Stimulated activated naive CD8-positive, alpha-beta T cell treated with anti-CD3 and anti-CD28 coated beads, Interleukin-15, Interleukin-2, amounts not matched to agents 100 ng/mL and 50 ng/mL, for 24 hours (primary cell): ENCODE results near the gene COL13A1.

ENCODE experiments used
- H3K27ac Mint-ChIP-seq: one replicate; pipeline ENCODE4 v1.8.0; 2021; ENCODE audit warnings: mild to moderate bottlenecking, mixed read lengths
- H3K27me3 Mint-ChIP-seq: one replicate; pipeline ENCODE4 v1.8.0; 2021; ENCODE audit warnings: mixed read lengths
- H3K36me3 Mint-ChIP-seq: one replicate; pipeline ENCODE4 v1.8.0; 2021; ENCODE audit warnings: low read depth, mixed read lengths
- H3K4me1 Mint-ChIP-seq: one replicate; pipeline ENCODE4 v1.8.0; 2021; ENCODE audit warnings: low read depth, mixed read lengths
- H3K4me3 Mint-ChIP-seq: one replicate; pipeline ENCODE4 v1.8.0; 2021; ENCODE audit warnings: mild to moderate bottlenecking, mixed read lengths
- H3K9me3 Mint-ChIP-seq: one replicate; pipeline ENCODE4 v1.8.0; 2021; ENCODE audit warnings: mixed read lengths

COL13A1 gene

DNA sequence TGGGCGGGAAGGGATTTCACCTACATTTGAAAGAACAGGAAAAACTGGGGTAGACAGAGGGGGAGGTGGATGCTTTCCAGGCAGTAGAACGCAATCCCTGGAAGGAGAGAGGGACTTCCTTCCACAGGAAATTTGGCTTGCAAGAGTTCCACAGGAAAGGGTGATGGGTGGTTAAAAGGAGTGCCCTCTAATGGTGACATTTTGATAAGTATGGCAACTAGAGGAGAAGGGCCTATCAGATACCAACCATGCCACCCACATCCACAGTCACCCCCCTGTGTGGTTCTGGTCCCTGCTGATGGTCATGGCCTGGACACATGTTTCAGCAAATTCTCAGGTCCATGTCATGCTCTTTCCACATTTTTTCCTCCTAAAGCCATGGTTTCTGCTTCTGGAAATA lies 27.1 kb upstream of the COL13A1 start:
- Mint-ChIP-seq H3K4me3 (no peak overlapping the region), H3K4me1 (no peaks in the 10 kb centered on the region), H3K9me3 (peaks cover 6% of the 10 kb centered on the region), H3K27ac (no peak overlapping the region), H3K36me3 (no peaks in the 10 kb centered on the region), H3K27me3 (no peaks in the 10 kb centered on the region)

DNA sequence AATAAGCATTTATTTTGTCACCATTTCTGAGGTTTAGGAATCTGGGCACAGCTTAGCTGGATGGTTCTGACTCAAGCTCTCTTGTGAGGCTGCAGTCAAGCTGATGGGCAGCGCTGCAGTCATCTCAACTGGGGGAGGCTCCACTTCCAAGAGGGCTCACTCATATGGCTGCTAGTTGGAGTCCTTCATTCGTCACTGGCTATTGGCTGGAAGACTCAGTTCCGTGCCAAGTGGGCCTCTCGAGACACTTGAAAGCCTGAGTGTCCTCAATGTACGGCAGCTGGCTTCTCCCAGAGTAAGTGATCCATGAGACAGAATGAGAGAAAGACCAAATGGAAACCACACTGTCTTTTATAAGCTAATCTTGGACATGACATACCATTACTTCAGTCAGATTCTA lies 21.6 kb upstream of the COL13A1 start:
- Mint-ChIP-seq H3K36me3 (no peaks in the 10 kb centered on the region), H3K9me3 (no peaks in the 10 kb centered on the region), H3K4me3 (no peak overlapping the region), H3K27ac (no peak overlapping the region), H3K27me3 (peaks cover 5% of the 10 kb centered on the region), H3K4me1 (no peaks in the 10 kb centered on the region)

DNA sequence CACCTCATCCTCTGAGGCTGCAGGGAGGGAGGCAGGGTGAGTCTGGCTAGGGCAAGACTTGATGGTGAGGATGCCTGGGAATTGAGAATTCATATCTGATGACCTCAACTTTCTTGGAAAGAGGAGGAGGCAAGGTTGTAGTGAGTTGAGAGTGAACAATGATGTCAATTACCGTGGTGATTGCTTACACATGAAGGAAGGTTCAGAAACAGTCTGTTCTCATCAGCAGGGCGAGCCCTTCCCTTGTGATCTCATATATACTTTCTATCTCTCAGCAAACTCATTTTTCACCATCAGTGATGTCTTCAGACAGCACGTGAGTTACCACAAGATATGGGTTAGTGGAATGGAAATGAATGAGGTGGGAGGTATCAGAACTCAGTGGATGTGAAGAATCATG lies 20.1 kb upstream of the COL13A1 start:
- Mint-ChIP-seq H3K9me3 (no peaks in the 10 kb centered on the region), H3K27ac (no peak overlapping the region), H3K36me3 (no peaks in the 10 kb centered on the region), H3K4me1 (no peaks in the 10 kb centered on the region), H3K27me3 (peaks cover 14% of the 10 kb centered on the region), H3K4me3 (no peak overlapping the region)

DNA sequence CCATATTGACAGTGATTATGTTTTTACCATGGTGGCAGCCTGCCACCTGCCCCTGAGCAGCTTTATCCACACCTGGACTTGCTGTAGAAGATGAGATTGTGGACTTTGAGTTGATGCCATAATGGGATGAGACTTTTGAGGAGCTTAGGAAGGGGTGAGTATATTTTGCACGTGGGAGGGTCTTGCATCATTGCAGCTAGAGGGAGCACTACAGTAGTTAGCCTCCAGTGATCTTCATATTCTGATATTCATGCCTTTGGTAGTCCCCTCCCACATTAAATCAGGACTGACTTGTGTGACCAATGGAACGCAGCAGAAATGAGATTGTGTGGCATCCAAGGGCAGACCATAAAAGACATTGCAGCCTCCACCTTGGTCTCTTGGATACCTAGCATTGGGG lies 18.2 kb upstream of the COL13A1 start:
- Mint-ChIP-seq H3K27me3 (peaks cover 14% of the 10 kb centered on the region), H3K27ac (no peak overlapping the region), H3K9me3 (no peaks in the 10 kb centered on the region), H3K4me3 (no peak overlapping the region), H3K4me1 (no peaks in the 10 kb centered on the region), H3K36me3 (no peaks in the 10 kb centered on the region)

DNA sequence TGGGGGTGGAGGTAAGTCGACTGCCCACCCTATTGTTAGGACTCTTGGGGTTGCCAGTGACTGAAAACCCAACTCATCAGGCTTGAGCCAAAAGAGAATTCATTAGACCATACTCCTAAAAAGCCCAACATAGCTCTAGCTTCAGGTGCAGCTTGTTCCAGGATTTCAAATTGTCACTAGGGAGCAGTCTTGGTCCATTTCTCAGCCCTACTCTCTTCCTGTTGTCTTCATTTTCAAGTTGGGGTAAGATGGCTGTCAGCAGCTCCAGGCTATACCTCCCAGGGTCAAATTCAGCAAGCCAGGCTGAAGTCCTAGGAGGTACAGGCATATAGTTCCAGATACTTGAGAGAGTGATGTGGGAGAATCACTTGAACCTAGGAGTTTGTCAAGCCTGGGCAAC lies 14.9 kb upstream of the COL13A1 start:
- Mint-ChIP-seq H3K27me3 (peaks cover 14% of the 10 kb centered on the region), H3K9me3 (no peaks in the 10 kb centered on the region), H3K4me1 (no peaks in the 10 kb centered on the region), H3K36me3 (no peaks in the 10 kb centered on the region), H3K4me3 (no peak overlapping the region), H3K27ac (no peak overlapping the region)

DNA sequence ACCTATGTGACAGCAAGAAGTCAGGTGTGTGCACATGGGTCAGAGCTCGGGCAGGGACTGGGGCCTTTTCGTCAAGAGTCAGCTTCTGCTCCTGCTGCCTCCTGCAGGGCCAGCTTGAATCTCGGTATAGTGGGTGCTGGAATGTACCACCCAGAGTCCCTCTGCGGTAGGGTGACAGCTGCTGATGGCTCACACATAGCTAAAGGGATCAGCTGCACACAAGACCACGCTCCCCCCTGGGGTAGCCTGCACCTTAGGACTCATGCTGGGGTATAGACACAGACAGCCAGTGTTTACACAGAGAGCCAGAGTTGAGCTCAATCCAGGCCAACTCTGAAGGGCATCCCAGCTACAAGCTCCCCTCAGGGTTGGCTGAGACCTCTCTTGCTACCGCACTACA lies 14.0 kb upstream of the COL13A1 start:
- H3K27me3 Mint-ChIP-seq = peaks cover 14% of the 10 kb centered on the region

DNA sequence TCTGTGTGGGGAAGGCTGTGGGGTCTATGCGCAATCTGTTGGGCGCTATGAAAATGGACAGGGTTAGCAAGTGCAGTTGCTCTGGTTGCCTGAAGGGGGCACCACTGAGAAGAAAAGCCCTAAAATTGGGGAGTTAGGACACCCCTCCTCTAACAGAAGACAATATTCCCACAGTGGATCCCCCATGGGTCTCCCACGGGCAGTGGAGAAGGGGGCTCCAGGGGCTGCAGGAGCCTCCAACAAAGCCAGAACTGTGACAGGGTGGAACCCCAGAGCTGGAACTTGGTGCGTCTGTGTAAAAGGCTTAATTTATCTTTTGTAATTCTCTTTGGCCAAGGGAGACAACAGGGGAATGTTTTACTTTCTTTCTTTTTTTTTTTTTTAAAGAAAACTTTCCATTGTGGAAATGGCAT lies 12.5 kb upstream of the COL13A1 start:
- Mint-ChIP-seq H3K9me3 (no peaks in the 10 kb centered on the region), H3K27me3 (peaks cover 14% of the 10 kb centered on the region), H3K36me3 (no peaks in the 10 kb centered on the region), H3K27ac (no peak overlapping the region), H3K4me3 (no peak overlapping the region), H3K4me1 (no peaks in the 10 kb centered on the region)

More for the DNA sequence above, 14.0 kb upstream of the COL13A1 start:
- Mint-ChIP-seq H3K27ac (no peak overlapping the region), H3K4me1 (no peaks in the 10 kb centered on the region), H3K9me3 (no peaks in the 10 kb centered on the region), H3K36me3 (no peaks in the 10 kb centered on the region), H3K4me3 (no peak overlapping the region)

DNA sequence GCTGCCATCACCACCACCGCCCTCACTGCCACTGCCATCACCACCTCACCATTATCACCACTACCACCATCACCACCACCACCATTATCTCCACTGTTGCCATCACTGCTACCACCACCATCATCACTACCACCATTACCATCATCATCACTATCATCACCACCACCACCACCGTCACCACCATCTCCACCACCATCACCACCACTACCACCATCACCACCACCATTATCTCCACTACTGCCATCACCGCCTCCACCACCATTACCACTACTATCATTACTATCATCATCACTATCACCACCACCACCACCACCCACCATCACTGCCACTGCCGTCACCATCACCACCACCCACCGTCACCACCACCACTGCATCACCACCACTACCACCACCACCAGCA lies 9.9 kb upstream of the COL13A1 start:
- H3K27ac Mint-ChIP-seq = no peak overlapping the region
- no peak overlapping the region for H3K4me3 Mint-ChIP-seq
- no peaks in the 10 kb centered on the region for H3K4me1 Mint-ChIP-seq
- H3K9me3 Mint-ChIP-seq = peaks cover 8% of the 10 kb centered on the region
- H3K36me3 Mint-ChIP-seq = no peaks in the 10 kb centered on the region
- peaks cover 10% of the 10 kb centered on the region for H3K27me3 Mint-ChIP-seq

DNA sequence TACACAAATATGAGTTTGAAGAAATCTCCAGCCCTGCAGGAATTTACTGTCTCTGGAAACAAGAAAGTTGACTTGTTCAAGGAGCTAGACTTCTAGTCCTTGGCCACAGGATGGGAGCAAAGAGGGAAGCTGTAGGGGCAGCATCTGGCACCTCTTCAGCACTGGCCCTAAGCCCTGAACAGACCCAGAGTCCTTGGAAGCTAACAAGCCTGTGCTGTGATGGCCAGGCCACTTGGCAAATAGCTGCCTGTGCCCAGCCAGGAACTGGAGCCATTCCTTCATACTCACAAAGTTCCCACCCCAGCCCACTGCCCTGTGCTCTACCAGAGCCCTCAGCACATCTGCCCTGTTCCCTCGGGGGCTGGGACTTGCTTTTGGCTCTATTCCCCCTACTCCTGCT lies 9.4 kb upstream of the COL13A1 start:
- peaks cover 8% of the 10 kb centered on the region for H3K9me3 Mint-ChIP-seq
- peaks cover 12% of the 10 kb centered on the region for H3K27me3 Mint-ChIP-seq
- no peak overlapping the region for H3K4me3 Mint-ChIP-seq
- no peaks in the 10 kb centered on the region for H3K4me1 Mint-ChIP-seq
- H3K27ac Mint-ChIP-seq = no peak overlapping the region
- H3K36me3 Mint-ChIP-seq = no peaks in the 10 kb centered on the region

DNA sequence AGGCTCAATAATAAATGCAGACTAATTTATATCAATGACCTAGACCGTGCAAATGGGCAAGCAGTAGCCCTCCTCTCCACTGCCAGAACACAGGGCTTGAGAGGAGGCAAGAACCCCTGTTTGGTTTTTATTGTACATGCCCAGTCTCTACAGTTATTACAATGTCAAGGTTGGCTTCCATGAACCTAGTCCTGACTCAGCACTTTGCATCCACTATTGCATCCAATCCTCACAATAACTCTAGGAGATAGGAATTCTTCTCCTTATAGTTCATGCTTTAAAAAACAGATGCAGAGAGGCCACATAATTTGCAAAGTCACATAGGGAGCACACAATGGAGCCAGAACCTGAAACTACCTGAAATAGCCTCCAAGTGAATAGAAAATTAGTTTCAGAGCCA lies 7.0 kb upstream of the COL13A1 start:
- Mint-ChIP-seq H3K27ac (no peak overlapping the region), H3K9me3 (peaks cover 8% of the 10 kb centered on the region), H3K4me3 (no peak overlapping the region), H3K36me3 (no peaks in the 10 kb centered on the region), H3K4me1 (no peaks in the 10 kb centered on the region), H3K27me3 (peaks cover 24% of the 10 kb centered on the region)

DNA sequence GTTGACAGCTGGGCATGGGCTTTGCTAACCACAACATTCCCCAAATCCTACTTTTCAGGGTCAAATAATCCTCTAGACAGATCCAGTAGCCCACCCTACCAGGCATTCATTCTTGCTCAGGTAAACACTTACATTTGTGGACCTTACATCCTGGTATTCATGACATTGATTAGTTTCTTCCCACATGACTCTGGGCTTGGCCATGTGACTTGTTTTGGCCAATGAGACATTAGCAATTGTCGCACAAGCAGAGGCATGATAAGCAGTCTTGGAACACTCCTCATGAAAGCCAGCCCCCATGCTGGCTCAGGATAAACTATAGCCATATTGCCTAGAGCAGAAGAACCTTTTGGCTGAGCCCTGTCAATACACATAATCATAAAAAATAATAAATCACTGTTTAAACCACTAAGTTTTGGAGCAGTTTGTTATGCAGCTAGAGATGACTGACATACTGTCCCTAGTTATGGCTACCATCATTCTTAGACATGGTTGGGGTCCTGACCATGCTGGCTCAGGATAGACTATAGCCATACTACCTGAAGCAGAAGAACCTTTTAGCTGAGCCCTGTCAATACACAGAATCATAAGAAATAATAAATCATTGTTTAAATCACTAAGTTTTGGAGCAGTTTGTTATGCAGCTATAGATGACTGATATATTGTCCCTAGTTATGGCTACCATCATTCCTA lies 6.3 kb upstream of the COL13A1 start:
- H3K27me3 Mint-ChIP-seq = peaks cover 28% of the 10 kb centered on the region
- no peak overlapping the region for H3K4me3 Mint-ChIP-seq
- H3K9me3 Mint-ChIP-seq = peaks cover 8% of the 10 kb centered on the region
- H3K4me1 Mint-ChIP-seq = no peaks in the 10 kb centered on the region
- H3K27ac Mint-ChIP-seq = no peak overlapping the region
- H3K36me3 Mint-ChIP-seq = no peaks in the 10 kb centered on the region

DNA sequence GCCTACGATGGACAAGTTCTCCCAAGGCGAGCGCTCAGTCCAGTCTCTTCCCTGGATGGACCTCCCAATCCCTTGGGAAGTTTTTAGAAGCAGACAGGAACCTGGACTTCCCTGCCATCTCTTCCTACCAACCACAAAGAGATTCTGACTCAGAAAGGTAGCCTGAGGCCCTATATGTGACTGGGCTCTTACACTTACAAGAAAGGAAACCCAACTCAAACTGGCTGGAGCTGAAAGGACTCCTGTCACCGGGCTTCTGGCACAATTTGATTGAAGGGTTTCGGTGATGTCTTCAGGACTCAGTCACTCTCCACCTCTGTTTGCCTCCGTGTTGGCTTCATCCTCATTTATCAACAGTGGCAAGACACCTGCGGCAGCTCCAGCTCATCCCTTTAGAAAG lies 3.7 kb upstream of the COL13A1 start:
- Mint-ChIP-seq H3K27me3 (peaks cover 44% of the 10 kb centered on the region), H3K4me3 (no peak overlapping the region), H3K9me3 (peaks cover 8% of the 10 kb centered on the region), H3K4me1 (peaks cover 5% of the 10 kb centered on the region), H3K36me3 (no peaks in the 10 kb centered on the region), H3K27ac (no peak overlapping the region)

DNA sequence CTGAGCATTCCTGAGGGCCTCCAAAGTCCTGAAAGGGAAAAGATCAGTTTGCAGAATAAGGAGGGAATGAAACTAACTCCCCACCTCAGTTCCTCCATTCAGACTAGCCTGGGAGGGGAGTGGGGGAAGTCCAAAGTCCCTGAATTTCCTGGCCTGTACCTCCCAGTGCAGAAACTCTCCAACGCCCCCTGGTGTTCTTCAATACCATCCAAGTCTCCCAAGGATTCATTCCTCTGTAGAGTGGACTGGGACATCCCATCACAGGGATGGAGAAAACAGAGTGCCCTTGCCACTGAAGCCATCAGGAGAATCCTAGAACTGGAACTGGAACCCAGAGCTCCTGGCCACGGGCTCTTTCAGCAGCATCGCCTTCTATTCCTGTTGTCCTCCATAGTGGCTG lies 1.6 kb upstream of the COL13A1 start:
- Mint-ChIP-seq H3K9me3 (peaks cover 8% of the 10 kb centered on the region), H3K4me3 (no peak overlapping the region), H3K27me3 (peaks cover 58% of the 10 kb centered on the region), H3K27ac (no peak overlapping the region), H3K36me3 (no peaks in the 10 kb centered on the region), H3K4me1 (peaks cover 5% of the 10 kb centered on the region)

DNA sequence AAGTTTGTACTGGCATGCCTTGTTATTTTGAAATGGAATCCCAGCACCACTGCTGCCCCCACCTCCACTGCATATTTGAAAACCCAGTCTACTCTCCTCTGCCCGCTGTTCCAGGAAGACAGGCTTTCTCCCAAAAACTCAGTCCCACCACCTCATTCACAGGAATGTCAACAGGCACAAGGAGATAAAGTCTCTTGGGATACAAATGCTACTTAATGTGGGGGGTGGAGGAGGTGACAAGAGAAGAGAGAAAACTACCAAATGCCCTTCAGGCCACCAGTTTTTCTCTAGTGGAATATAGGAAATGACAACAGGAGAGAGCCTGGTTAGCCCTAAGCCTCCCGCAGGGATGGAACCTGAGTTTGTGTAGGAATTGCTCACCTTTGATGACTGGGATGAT lies 1.0 kb upstream of the COL13A1 start:
- Mint-ChIP-seq H3K27me3 (peaks cover 58% of the 10 kb centered on the region), H3K4me1 (peaks cover 5% of the 10 kb centered on the region), H3K27ac (no peak overlapping the region), H3K36me3 (no peaks in the 10 kb centered on the region), H3K4me3 (no peak overlapping the region), H3K9me3 (peaks cover 8% of the 10 kb centered on the region)

DNA sequence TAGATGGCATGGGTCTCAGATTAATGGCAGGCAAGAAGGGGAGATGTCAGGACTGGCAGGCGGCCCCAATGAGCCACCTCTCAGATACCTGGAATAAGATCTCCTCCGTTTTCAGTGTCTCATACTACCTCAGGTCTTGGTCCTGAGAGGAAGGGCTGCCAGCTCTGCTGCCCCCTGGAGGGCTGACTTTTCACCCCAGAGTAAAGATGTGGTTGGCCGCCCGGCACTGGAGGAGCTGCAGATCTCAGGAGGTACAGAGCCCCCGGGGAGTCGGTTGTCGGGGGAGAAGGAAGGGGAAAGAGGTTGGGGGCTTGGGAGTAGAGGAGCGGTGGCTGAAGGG lies 642 bp upstream of the COL13A1 start:
- Mint-ChIP-seq H3K36me3 (no peaks in the 10 kb centered on the region), H3K4me1 (peaks cover 5% of the 10 kb centered on the region), H3K27ac (no peak overlapping the region), H3K4me3 (peak overlapping the region; percentile 38), H3K27me3 (peaks cover 56% of the 10 kb centered on the region), H3K9me3 (peaks cover 5% of the 10 kb centered on the region)

DNA sequence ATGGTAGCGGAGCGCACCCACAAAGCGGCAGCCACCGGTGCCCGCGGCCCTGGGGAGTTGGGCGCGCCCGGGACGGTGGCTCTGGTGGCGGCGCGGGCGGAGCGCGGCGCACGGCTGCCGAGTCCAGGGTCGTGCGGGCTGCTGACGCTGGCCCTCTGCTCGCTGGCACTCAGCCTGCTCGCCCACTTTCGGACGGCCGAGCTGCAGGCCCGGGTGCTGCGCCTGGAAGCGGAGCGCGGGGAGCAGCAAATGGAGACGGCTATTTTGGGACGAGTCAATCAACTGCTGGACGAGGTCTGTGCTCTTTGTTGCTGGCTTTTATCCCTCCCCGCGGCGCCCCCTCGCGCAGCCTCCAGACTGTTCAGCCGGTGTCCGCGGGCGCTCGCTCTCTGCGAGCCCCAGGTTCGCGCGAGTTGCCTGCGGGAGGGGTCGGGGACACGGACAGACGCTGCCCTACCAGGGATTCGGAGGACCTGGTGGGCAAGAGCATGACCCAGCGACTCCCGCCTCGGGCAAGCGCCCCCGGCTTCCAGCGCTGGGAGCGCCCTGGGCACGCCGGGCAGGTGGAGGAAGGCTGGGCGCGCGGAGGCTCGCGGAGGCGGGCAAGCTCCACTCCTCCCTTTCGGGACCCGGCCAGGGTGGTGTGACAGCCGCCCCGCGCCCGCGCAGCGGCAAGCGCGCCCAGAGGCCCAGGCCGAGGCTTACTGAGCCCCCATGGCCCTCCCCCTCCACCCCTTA lies 887 bp downstream of the COL13A1 start:
- H3K9me3 Mint-ChIP-seq = no peaks in the 10 kb centered on the region
- peaks cover 5% of the 10 kb centered on the region for H3K4me1 Mint-ChIP-seq
- H3K27ac Mint-ChIP-seq = no peak overlapping the region
- peaks cover 43% of the 10 kb centered on the region for H3K27me3 Mint-ChIP-seq
- H3K36me3 Mint-ChIP-seq = no peaks in the 10 kb centered on the region
- H3K4me3 Mint-ChIP-seq = no peak overlapping the region
